Skin epidermis (tissue), 12 donors: ENCODE data around the gene ZSWIM9.

ENCODE experiments used
- H3K27ac ChIP-seq, 21 experiments: fragments of 200-600 bp; sonication (generic) in 11 of 21; one replicate each; pipeline ENCODE4 v1.5.0; 2020; ENCODE audit warnings: mild to moderate bottlenecking in 3 of 21, inconsistent platforms in 2 of 21, moderate library complexity in 2 of 21
- H3K4me3 ChIP-seq, 7 experiments: fragments of 200-600 bp; sonication (generic) in 2 of 7; one replicate each; pipeline ENCODE4 v1.5.0; 2020; ENCODE audit warnings: inconsistent platforms in 2 of 7, mild to moderate bottlenecking in 2 of 7, moderate library complexity in 1 of 7

Gene ZSWIM9

GRCh38 chr19:48170817-48171347 lies 402 bp downstream of the ZSWIM9 start:
- peak overlapping the region; percentile 55 to 87 (median 84) for H3K4me3 ChIP-seq
- peak overlapping the region; percentile 38 to 98 (median 91) for H3K27ac ChIP-seq

- H3K4me3 ChIP-seq = no peak overlapping the region
- H3K27ac ChIP-seq = no peak overlapping the region
Measured at GRCh38 chr19:48171710-48172109, 1.2 kb downstream of the ZSWIM9 start.

- H3K4me3 ChIP-seq = no peak overlapping the region
- H3K27ac ChIP-seq = no peak overlapping the region
Measured at GRCh38 chr19:48174445-48175030, 4.1 kb downstream of the ZSWIM9 start.

GRCh38 chr19:48175578-48175977 lies 5.1 kb downstream of the ZSWIM9 start:
- Histone ChIP-seq H3K4me3 (no peak overlapping the region), H3K27ac (no peak overlapping the region)

- Histone ChIP-seq H3K4me3 (no peak overlapping the region), H3K27ac (no peak overlapping the region)
Measured at GRCh38 chr19:48176226-48176625, 5.7 kb downstream of the ZSWIM9 start.

GRCh38 chr19:48181505-48181904 lies 11.0 kb downstream of the ZSWIM9 start:
- no peak overlapping the region for H3K27ac ChIP-seq
- no peak overlapping the region for H3K4me3 ChIP-seq

GRCh38 chr19:48182434-48182833 lies 12.0 kb downstream of the ZSWIM9 start:
- H3K4me3 ChIP-seq = no peak overlapping the region
- H3K27ac ChIP-seq = no peak overlapping the region

- Histone ChIP-seq H3K4me3 (no peak overlapping the region), H3K27ac (no peak overlapping the region)
Measured at GRCh38 chr19:48183356-48183755, 12.9 kb downstream of the ZSWIM9 start.

- no peak overlapping the region for H3K27ac ChIP-seq
- H3K4me3 ChIP-seq = no peak overlapping the region
Measured at GRCh38 chr19:48186015-48186414, 15.5 kb downstream of the ZSWIM9 start.

- H3K4me3 ChIP-seq = no peak overlapping the region
- no peak overlapping the region for H3K27ac ChIP-seq
Measured at GRCh38 chr19:48186541-48186991, 16.1 kb downstream of the ZSWIM9 start.

GRCh38 chr19:48190288-48190884 lies 19.9 kb downstream of the ZSWIM9 start:
- Histone ChIP-seq H3K4me3 (no peak overlapping the region), H3K27ac (no peak overlapping the region)

GRCh38 chr19:48190885-48191284 lies 20.4 kb downstream of the ZSWIM9 start:
- Histone ChIP-seq H3K4me3 (no peak overlapping the region), H3K27ac (no peak overlapping the region)

- Histone ChIP-seq H3K27ac (no peak overlapping the region), H3K4me3 (no peak overlapping the region)
Measured at GRCh38 chr19:48192750-48193149, 22.3 kb downstream of the ZSWIM9 start.

GRCh38 chr19:48194041-48194843 lies 23.8 kb downstream of the ZSWIM9 start:
- no peak overlapping the region for H3K4me3 ChIP-seq
- no peak overlapping the region for H3K27ac ChIP-seq

GRCh38 chr19:48194844-48195830 lies 24.7 kb downstream of the ZSWIM9 start:
- no peak overlapping the region for H3K4me3 ChIP-seq
- H3K27ac ChIP-seq = no peak overlapping the region

GRCh38 chr19:48196321-48196763 lies 25.9 kb downstream of the ZSWIM9 start:
- Histone ChIP-seq H3K4me3 (no peak overlapping the region), H3K27ac (no peak overlapping the region)

- peak overlapping the region in 1 of 21 experiments; percentile 11 for H3K27ac ChIP-seq
Measured at GRCh38 chr19:48196933-48197665, 26.6 kb downstream of the ZSWIM9 start.

GRCh38 chr19:48203222-48203793 lies 32.8 kb downstream of the ZSWIM9 start:
- Histone ChIP-seq H3K4me3 (peak overlapping the region; percentile 56 to 66 (median 63)), H3K27ac (peak overlapping the region in 20 of 21 experiments; percentile 36 to 88 (median 75))

More at GRCh38 chr19:48196933-48197665, 26.6 kb downstream of the ZSWIM9 start:
- no peak overlapping the region for H3K4me3 ChIP-seq
